ENCODE measurements around the gene GSG1L. TPM values are rescaled to one million over a fixed set of nuclear protein-coding genes. Genes with fewer than 3 reads are reported as not detected.

The GSG1L gene
- total and polyA plus RNA-seq, 2 of the 13 experiments (the other 11 are each of a cell fraction or from before 2014, with no cell fraction given), result not detected

- in situ Hi-C loops (cut with HindIII; ENCODE audit: extremely low pct_ligation_motif_present, low pct_unique_long_range_greater_than_20kb) (no loop called here), intact Hi-C loops (cut with micrococcal nuclease; ENCODE audit: unreplicated experiment) (no loop called here)
- no peaks in the 10 kb centered on the region for H3K36me3 ChIP-seq (replicated peaks in 1 of 2; ENCODE audit: control insufficient read depth in 1 of 2, insufficient read depth in 2 of 2, low read length in 2 of 2)
- H2AFZ ChIP-seq (ENCODE audit: low read length), result no peak overlapping the region
- H3K9me3 ChIP-seq (ENCODE audit: low read length), result no peaks in the 10 kb centered on the region
- no peak overlapping the region for H3K4me2 ChIP-seq (ENCODE audit: low read depth, low read length)
- FAIRE-seq (no peak), ATAC-seq (no peak), DNase-seq (ENCODE audit: low spot score) (no peak)
- CTCF ChIA-PET (ENCODE audit: low intra/inter-chr PET ratio, low total read pairs), result no interaction called here
- WGBS (ENCODE audit: low lambda C conversion rate), result 18% methylated on average over 10 of the region's 10 CpGs
- no peak overlapping the region for H3K27ac ChIP-seq (ENCODE audit: extremely low read length, insufficient read depth, low read length)
- BruUV-seq (replicated peaks), result no TSS peak
- no peaks in the 10 kb centered on the region for H3K4me1 ChIP-seq (ENCODE audit: insufficient read depth, low read length)
- H3K9ac ChIP-seq (ENCODE audit: insufficient read depth, low read depth, low read length), result no peak overlapping the region
- POLR2A ChIA-PET, result no interaction called here
- no peak for TF ChIP-seq ZNF34 (CRISPR knock-in tag; IDR thresholded peaks at IDR 0.05; ENCODE audit: borderline replicate concordance)
- TF ChIP-seq MLLT10 (CRISPR knock-in tag; IDR thresholded peaks at IDR 0.05), result no peak
- no peak for TF ChIP-seq TBX3 (IDR thresholded peaks at IDR 0.05; ENCODE audit: borderline replicate concordance)
- no peak for TF ChIP-seq NONO (IDR thresholded peaks at IDR 0.05)
- no peak for TF ChIP-seq NONO (CRISPR knock-in tag; conservative IDR thresholded peaks at IDR 0.05)
- TF ChIP-seq ZNF138 (CRISPR knock-in tag; IDR thresholded peaks at IDR 0.05; ENCODE audit: low read depth), result no peak
- H3K4me3 ChIP-seq (replicated peaks in 1 of 3; ENCODE audit: insufficient read depth in 1 of 3, low read depth in 2 of 3, low read length in 3 of 3), result no peak overlapping the region
- H4K20me1 ChIP-seq (ENCODE audit: insufficient read depth, low read length), result no peaks in the 10 kb centered on the region
- no peaks in the 10 kb centered on the region for H3K79me2 ChIP-seq (ENCODE audit: insufficient read depth, low read length)
- H3K27me3 ChIP-seq (ENCODE audit: control insufficient read depth in 1 of 2, insufficient read depth in 2 of 2, low read length in 2 of 2), result peaks cover 3 to 70% of the 10 kb centered on the region in 2 experiments
Measured at GRCh38 chr16:27820646-27821345, 242.7 kb downstream of the GSG1L start.

GRCh38 chr16:27819881-27820610 is 243.5 kb downstream of the GSG1L start:
- ATAC-seq (no peak), FAIRE-seq (no peak), DNase-seq (ENCODE audit: low spot score) (no peak)
- no TSS peak for BruUV-seq (replicated peaks)
- WGBS (ENCODE audit: low lambda C conversion rate), result 25% methylated on average over 20 of the region's 20 CpGs
- no peak overlapping the region for H3K9ac ChIP-seq (ENCODE audit: insufficient read depth, low read depth, low read length)
- intact Hi-C loops (cut with micrococcal nuclease; ENCODE audit: unreplicated experiment) (no loop called here), in situ Hi-C loops (cut with HindIII; ENCODE audit: extremely low pct_ligation_motif_present, low pct_unique_long_range_greater_than_20kb) (no loop called here)
- no peaks in the 10 kb centered on the region for H4K20me1 ChIP-seq (ENCODE audit: insufficient read depth, low read length)
- H3K4me1 ChIP-seq (ENCODE audit: insufficient read depth, low read length), result no peaks in the 10 kb centered on the region
- H3K36me3 ChIP-seq (replicated peaks in 1 of 2; ENCODE audit: control insufficient read depth in 1 of 2, insufficient read depth in 2 of 2, low read length in 2 of 2), result no peaks in the 10 kb centered on the region
- peaks cover 3 to 75% of the 10 kb centered on the region in 2 experiments for H3K27me3 ChIP-seq (ENCODE audit: control insufficient read depth in 1 of 2, insufficient read depth in 2 of 2, low read length in 2 of 2)
- no peak overlapping the region for H3K4me3 ChIP-seq (replicated peaks in 1 of 3; ENCODE audit: insufficient read depth in 1 of 3, low read depth in 2 of 3, low read length in 3 of 3)
- CTCF ChIA-PET (ENCODE audit: low intra/inter-chr PET ratio, low total read pairs), result no interaction called here
- H3K9me3 ChIP-seq (ENCODE audit: low read length), result no peaks in the 10 kb centered on the region
- no peaks in the 10 kb centered on the region for H3K79me2 ChIP-seq (ENCODE audit: insufficient read depth, low read length)
- no peak overlapping the region for H2AFZ ChIP-seq (ENCODE audit: low read length)
- H3K27ac ChIP-seq (ENCODE audit: extremely low read length, insufficient read depth, low read length), result no peak overlapping the region
- POLR2A ChIA-PET, result no interaction called here
- H3K4me2 ChIP-seq (ENCODE audit: low read depth, low read length), result no peak overlapping the region
- no peak for TF ChIP-seq ATF7 (IDR thresholded peaks at IDR 0.05)
- no peak for TF ChIP-seq ATF7 (CRISPR knock-in tag; IDR thresholded peaks at IDR 0.05)
- TF ChIP-seq ZBTB26 (CRISPR knock-in tag; IDR thresholded peaks at IDR 0.05; ENCODE audit: borderline replicate concordance), result no peak
- no peak for TF ChIP-seq ZNF75D (CRISPR knock-in tag; IDR thresholded peaks at IDR 0.05; ENCODE audit: borderline replicate concordance)
- no peak for TF ChIP-seq POGZ (CRISPR knock-in tag; IDR thresholded peaks at IDR 0.05)
- no peak for TF ChIP-seq ZNF276 (CRISPR knock-in tag; IDR thresholded peaks at IDR 0.05; ENCODE audit: low read depth)
- TF ChIP-seq RELA (CRISPR knock-in tag; IDR thresholded peaks at IDR 0.05), result no peak
- no peak for TF ChIP-seq ZFP82 (CRISPR knock-in tag; IDR thresholded peaks at IDR 0.05; ENCODE audit: borderline replicate concordance)
- no peak for TF ChIP-seq ZNF44 (CRISPR knock-in tag; IDR thresholded peaks at IDR 0.05)

All from HepG2 (cell line).